ENCODE measurements around the gene ZMYND15.

Gene ZMYND15

DNA sequence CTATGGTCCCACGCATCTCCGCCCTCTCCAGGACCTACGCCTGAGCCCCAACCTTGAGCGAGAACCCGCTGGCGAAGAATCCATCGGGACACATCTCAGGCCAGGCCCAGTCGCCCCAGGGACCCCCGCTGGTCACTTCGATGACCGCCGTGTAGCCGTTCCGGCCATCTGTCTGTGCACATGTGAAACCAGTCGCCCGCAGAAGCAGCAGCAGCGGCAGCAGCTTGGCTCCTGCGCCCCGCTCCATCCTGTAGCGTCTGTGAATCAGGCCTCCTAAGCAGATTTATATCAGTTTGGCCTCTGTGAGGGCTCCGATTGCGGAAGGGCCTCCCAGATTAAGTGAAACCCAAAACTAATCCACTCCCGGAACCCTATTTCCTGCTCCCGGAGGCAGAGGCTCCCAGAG is 46.5 kb downstream of the ZMYND15 start, which contains the start of gene VMO1:
TSS of gene VMO1 (minus strand) at position 259 of the 406 bp plus-strand sequence. CDS start at position 247, 12 bp downstream.
- peak; percentile 21 for DNase-seq (ENCODE audit: low spot score)

DNA sequence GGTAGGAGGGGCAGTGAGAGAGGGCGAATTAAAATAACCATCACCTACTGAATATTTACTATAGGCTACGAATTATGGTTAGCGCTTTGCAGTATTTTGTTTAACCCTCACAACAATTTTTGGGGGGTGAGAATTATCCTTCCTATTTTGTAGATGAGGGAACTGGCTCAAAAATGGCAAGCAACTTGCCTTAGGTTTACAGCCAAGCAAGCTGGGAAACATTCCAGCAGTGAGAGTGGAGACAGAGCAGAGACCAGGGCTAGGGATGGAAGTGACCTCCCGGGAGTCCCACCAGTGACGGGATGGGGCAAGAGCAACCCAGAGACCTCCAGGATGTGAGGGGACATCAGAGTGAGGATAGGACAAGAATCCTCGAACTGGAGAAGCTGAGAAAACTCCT is 46.9 kb downstream of the ZMYND15 start:
- peak; percentile 40 for DNase-seq (ENCODE audit: low spot score)

DNA sequence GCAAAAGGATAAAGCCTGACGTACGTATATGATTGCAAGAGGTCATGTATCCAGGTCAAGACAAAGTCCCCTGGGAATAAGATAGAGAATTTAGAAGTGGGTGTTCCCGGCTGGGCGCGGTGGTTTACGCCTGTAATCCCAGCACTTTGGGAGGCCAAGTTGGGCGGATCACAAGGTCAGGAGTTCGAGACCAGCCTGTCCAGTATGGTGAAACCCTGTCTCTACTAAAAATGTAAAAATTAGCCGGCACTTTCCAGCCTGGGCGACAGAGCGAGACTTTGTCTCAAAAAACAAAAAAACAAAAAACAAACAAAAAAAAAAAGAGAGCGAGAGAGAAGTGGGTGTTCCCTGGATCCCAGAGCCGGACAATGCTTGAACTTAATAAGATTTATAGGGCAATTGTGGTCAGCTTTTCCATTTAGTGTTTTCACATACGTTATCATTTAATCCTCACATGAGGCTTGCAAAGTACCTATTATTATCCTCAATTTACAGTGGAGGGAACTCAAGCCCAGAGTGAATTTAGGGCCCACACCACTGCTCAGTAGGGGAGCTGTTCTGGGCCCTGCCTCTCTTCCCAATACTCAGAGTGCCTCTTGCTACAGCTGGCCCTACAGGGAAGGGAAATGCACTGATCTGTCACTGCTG is 48.6 kb downstream of the ZMYND15 start:
- DNase-seq (ENCODE audit: low spot score), result no peak

DNA sequence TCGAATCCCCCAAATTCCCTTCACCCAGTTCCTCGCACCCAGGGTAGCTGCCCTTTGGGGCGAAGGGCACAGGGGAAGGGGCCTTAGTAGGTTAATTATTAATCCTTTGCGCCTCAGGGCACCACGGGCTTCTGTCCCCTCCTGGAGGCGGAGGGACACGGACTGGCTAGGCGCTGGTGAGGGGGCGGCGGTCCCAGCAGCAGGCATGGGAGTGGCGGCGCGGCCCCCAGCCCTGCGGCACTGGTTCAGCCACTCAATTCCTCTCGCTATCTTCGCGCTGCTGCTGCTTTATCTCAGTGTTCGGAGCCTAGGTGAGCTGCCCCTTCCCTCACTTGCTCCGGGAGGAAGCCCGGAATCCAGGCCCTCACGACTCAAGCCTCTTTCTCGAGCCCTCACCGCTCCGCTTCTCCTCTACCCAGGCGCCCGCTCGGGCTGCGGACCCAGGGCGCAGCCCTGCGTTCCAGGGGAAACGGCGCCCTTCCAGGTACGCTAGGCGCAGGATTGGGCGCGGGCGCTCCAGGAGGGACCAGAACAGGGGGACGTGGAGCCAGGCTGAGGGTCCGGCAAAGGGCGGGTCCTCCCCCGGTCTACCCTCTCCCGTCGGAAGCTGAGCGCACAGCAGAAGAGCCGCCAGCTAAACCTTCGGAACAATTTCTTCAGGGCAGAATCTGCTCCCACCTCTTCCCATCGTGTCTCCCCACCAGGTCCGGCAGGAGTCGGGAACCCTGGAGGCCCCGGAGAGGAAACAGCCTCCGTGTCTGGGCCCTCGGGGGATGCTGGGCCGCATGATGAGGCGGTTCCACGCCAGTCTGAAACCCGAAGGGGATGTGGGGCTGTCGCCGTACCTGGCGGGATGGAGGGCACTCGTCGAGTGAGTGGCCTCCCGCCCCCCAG is 49.4 kb downstream of the ZMYND15 start, which contains the start of gene GLTPD2:
TSS of gene GLTPD2 (plus strand) at position 158 of the 894 bp plus-strand sequence. CDS start at position 206, 48 bp downstream.
- DNase-seq (ENCODE audit: low spot score), result no peak

DNA sequence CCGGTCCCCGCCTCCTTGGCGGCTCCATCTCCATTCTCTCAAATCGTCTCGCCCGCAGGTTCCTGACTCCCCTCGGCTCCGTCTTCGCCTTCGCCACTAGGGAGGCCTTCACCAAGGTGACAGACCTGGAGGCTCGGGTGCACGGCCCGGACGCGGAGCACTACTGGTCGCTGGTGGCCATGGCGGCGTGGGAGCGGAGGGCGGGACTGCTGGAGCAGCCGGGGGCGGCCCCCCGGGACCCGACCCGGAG is 50.0 kb downstream of the ZMYND15 start:
- no peak for DNase-seq (ENCODE audit: low spot score)

DNA sequence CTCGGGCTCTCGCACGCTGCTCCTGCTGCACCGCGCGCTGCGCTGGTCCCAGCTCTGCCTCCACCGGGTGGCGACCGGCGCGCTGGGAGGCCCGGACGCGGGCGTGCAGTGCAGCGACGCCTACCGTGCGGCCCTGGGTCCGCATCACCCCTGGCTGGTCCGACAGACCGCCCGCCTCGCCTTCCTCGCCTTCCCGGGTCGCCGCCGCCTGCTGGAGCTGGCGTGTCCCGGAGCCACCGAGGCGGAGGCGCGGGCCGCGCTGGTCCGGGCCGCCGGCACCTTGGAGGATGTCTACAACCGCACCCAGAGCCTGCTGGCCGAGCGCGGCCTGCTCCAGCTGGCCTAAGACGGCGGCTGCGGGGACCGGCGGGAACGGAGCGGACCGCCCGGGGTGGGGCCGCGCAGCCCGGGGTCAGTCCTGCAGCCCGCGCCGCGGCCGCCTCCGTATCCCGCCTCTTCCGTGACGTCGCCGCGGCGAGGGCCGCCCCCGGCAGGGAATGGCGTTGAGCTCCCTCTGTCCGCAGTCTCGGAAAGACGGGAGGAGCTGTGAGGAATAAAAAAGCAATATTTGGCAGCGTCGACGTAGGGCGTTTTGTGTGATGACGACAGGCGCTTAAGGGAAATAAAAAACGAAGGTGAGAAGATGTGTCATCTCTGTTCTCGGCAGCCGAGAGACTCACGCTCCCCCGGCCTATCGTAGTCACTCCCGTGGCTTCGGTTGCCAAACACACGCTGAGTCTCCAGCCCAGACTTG is 50.5 kb downstream of the ZMYND15 start:
- DNase-seq (ENCODE audit: low spot score), result peak; percentile 87

DNA sequence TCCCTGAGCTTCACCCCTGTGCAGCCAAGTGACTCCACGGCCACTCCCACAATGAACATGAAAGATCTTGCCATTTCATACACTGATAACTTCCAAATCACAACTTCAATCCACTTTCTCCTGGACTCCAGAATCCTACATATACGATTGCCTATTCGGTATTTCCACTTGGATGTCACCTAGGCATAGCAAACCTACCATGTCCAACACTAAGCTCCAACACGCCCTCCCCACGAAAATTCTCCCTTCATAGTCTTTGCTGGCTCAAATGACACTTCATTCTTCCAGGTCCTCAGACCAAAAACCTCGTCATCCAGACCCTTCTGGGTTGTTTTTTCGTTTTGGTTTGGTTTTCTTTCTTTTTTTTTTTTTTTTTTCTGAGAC is 51.1 kb downstream of the ZMYND15 start:
- DNase-seq (ENCODE audit: low spot score), result no peak

DNA sequence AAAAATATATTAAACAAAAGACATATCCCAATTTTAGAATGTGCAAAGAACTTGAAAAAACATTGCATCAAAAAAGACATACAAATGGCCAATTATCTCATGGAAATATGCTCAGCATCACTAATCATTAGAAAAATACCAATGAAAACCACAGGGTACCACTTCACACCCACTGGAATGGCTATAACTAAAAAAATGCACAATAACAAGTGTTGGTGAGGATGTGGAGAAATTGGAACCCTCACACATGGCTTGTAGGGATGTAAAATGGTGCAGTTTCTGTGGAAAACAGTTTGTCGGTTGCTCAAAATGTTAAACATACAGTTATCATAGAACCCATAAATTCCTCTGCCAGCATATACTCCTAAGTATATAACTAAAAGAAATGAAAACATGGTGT is 55.5 kb downstream of the ZMYND15 start:
- DNase-seq (ENCODE audit: low spot score), result no peak
